T-helper 2 cell treated with Interferon-gamma antibody and Interleukin-4, amounts not matched to agents 5 μg/mL and 100 μg/mL, for 36 hours (primary cell): ENCODE results near the gene ATP2B2.

Experiments used
- DNase-seq: peaks from one replicate; pipeline ENCODE4 v3.0.0; 2021; ENCODE audit warnings: low spot score
- H3K27ac Mint-ChIP-seq: one replicate; pipeline ENCODE4 v1.8.0; 2021; ENCODE audit warnings: mild to moderate bottlenecking, mixed read lengths
- H3K27me3 Mint-ChIP-seq: one replicate; pipeline ENCODE4 v1.8.0; 2021; ENCODE audit warnings: low read depth, mixed read lengths
- H3K36me3 Mint-ChIP-seq: one replicate; pipeline ENCODE4 v1.8.0; 2021; ENCODE audit warnings: low read depth, mixed read lengths
- H3K4me1 Mint-ChIP-seq: one replicate; pipeline ENCODE4 v1.8.0; 2021; ENCODE audit warnings: low read depth, mixed read lengths
- H3K4me3 Mint-ChIP-seq: one replicate; pipeline ENCODE4 v1.8.0; 2022; ENCODE audit warnings: mild to moderate bottlenecking, moderate library complexity, mixed read lengths
- H3K9me3 Mint-ChIP-seq: one replicate; pipeline ENCODE4 v1.8.0; 2021; ENCODE audit warnings: mixed read lengths

The ATP2B2 gene

DNA sequence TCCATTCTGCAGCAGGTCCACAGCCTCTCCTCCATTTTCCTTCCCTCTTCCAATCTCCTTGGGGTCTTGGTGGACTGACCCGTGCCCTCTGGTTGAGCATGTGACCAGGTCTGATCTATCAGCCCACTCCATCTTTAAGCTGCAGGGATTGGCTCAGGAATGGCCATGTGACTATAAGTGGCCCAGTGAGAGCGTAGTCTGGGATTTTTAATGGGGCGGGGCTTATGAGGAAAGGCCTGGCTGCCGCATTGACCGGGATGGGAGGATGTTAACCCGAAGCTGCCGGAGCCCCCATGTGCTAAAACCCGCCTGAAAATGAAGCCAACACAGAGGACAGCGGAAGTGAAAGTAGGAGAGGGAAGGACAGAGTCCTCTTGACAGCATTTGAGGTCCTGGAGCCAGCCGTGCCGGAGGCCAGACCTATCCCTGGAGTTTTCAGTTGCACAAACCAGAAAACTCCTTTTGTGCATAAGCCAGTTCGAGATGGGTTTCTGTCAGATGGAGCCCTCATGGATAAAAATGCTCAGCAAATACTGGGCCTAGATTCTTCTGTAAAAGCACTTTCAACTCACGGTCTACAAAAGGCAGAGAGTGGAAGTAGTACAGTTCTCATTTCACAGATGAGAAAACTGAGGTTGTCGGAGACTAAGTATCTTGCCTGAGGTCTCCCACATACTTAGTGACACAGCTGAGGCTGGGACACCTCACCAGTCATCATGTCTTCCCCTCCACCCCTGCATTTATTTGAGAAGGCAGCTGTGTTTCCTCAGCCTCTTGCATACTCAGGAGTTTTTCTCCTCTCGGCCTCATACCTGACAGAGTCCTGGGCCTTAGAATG is 61.9 kb downstream of the ATP2B2 start:
- Mint-ChIP-seq H3K4me1 (no peaks in the 10 kb centered on the region), H3K27me3 (peaks cover 5% of the 10 kb centered on the region), H3K36me3 (no peaks in the 10 kb centered on the region), H3K27ac (no peak overlapping the region), H3K9me3 (no peaks in the 10 kb centered on the region), H3K4me3 (no peak overlapping the region)
- no peak for DNase-seq

DNA sequence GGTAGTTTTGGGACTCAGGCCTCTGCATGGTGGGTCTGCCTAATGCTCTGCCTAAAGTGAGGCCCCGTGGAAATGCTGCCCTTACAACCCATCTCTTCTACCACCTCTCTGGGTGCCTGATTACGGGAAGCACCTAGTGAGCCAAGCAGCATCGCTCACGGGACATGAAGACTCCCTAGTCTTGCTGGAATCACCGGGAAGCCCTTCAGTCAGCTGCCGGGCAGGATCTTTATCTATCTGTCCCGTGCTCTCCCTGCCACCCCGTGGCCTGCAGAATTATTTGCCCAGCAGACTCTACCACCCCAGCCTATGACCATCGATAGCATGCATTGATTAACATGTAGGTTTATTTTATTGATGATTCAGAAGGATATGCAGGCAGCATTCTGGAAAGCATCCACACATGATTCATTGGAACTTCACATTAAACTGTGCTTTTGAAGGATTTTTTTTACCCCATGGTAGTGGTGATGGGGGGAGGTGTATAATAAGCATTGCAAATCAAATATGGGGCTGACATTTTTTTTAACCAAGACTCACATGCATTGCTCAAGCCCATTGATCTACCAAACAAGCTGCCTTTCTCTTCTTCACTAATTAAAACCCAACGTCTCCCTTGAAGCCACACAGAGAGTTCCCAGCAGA is 63.1 kb downstream of the ATP2B2 start:
- H3K27ac Mint-ChIP-seq, result no peak overlapping the region
- no peak for DNase-seq
- H3K36me3 Mint-ChIP-seq, result no peaks in the 10 kb centered on the region
- H3K9me3 Mint-ChIP-seq, result no peaks in the 10 kb centered on the region
- no peak overlapping the region for H3K4me3 Mint-ChIP-seq
- peaks cover 5% of the 10 kb centered on the region for H3K27me3 Mint-ChIP-seq
- peaks cover 10% of the 10 kb centered on the region for H3K4me1 Mint-ChIP-seq

DNA sequence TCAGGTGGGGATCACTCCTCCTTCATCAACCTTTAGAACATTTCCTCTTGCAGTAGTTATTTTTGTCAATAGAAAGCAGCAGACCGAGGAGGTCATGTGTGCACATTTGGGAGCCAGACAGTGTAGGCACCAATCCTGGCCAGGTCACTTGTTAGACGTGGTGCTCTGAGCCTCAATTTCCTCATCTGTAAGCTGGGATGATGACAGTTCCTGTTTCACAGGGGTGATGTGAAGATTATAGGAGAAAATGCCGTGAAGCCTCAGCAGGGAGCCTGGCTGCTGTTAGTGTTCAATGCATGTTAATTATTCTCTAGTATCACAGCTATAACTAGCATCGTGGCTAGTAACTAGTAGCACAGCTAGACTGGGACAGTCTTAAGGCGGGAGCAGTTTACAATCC is 64.7 kb downstream of the ATP2B2 start:
- peaks cover 5% of the 10 kb centered on the region for H3K27me3 Mint-ChIP-seq
- H3K4me1 Mint-ChIP-seq, result peaks cover 21% of the 10 kb centered on the region
- no peak overlapping the region for H3K4me3 Mint-ChIP-seq
- H3K27ac Mint-ChIP-seq, result no peak overlapping the region
- DNase-seq, result no peak
- no peaks in the 10 kb centered on the region for H3K36me3 Mint-ChIP-seq
- no peaks in the 10 kb centered on the region for H3K9me3 Mint-ChIP-seq

DNA sequence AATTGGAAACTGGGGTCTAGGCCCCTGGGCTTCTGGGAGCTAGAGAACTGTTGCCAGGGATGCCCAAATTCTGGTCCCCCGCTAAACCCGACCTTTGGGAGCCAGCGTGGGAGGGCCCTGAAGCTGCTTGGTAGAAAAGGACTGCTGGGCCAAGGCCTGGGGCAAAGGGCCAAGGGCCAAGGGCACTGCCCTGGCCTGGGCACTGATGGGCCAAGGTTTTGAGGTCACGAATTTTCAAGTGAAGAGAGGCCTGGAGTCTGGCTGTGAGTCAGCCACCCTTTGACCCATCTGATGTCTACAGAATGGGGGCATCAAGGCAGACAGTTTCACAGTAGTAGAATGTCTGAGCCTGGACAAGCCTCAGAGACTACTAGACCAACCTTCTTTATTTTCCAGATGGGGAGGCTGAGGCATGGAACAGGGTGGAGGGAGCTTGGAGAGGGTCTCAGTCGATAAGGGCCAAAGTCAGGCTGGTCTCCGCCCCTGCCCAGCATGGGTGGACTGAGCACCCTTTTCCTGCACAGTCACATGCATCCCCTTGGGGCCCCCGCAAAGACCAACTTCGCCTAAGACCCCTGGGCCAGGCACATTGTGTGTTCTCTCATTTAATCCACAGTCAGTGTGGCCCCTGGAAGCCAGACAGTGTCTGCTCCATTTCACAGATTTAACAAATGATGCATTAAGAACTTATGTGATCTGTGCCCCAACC is 66.3 kb downstream of the ATP2B2 start:
- no peaks in the 10 kb centered on the region for H3K27me3 Mint-ChIP-seq
- peaks cover 24% of the 10 kb centered on the region for H3K4me1 Mint-ChIP-seq
- no peak overlapping the region for H3K27ac Mint-ChIP-seq
- H3K4me3 Mint-ChIP-seq, result no peak overlapping the region
- DNase-seq, result no peak
- H3K36me3 Mint-ChIP-seq, result no peaks in the 10 kb centered on the region
- H3K9me3 Mint-ChIP-seq, result no peaks in the 10 kb centered on the region

DNA sequence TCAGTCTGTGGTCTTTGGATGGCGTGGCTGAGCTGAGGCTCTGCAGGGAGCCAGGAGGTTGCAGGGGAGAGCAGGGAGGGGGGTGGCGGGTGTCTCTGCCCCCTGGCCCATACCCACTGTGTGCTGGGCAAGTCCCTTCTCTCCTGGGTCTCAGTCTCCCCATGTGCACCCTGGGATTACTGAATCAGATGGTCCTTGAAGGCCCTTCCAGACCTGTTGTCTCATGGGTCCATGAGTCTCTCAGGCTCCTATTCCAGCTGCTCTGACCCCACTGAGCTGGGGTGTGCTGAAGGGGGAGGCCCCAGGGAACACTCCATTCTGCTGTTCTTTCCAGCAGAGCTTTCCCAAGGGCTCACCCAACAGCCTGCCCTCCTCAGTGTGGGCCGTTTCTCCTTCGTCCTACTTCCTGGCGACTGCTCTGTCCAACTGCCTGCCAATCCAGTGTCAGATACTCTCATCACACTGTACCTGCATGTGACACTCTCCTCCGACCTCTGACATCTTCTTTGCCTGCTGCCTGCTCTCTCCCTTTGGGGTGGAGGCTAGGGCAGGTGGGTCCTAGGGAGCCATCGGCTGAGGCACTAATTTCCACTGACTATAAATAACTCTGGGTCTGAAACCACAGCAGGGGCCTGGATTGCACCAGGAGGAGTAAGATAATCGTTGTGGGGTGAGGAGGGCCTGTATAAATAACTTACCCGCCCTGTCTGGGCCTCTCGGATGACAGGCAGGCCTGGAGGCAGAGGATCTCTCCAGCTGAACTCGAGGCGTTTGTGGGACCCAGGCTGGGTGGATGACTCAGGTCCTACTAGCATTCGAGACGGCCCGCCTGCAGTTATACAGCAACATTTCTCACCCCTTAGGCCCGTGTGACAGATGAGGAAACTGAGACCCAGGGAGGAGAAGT is 67.1 kb downstream of the ATP2B2 start:
- no peak for DNase-seq
- H3K36me3 Mint-ChIP-seq, result no peaks in the 10 kb centered on the region
- H3K27me3 Mint-ChIP-seq, result no peaks in the 10 kb centered on the region
- peak overlapping the region; percentile 83 for H3K27ac Mint-ChIP-seq
- H3K4me1 Mint-ChIP-seq, result peaks cover 26% of the 10 kb centered on the region
- H3K4me3 Mint-ChIP-seq, result no peak overlapping the region
- H3K9me3 Mint-ChIP-seq, result no peaks in the 10 kb centered on the region

DNA sequence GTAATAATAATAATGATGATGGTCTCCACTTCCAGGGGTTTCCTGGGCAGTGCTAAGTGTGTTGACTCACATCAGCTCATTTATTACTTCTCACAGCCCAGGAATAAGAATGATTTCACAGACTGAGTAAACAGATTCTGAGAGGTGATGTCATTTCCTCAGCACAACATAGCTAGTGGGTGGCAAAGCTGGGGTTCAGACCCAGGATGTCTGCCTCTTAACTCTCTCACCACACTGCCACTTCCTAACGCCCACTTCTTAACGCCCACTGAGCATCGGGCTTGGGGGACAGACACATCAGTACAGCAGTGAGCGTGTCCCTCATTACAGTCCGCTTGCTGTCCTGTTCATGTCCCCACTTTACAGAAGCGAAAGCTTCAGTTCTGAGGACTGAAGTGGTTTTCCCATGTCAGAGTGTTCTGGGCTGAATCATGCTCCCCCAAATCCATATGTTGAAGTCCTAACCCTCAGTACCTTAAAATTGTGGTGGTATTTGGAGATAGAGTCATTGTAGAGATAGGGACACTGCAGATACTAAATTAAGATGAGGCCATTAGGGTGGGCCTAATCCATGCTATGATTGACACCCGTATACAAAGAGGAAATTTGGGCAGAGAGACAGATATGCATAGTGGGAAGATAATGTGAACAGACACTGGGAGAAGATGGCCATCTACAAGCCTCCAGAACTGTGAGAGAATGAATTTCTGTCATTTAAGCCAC is 68.0 kb downstream of the ATP2B2 start:
- peak overlapping the region; percentile 42 for H3K4me3 Mint-ChIP-seq
- DNase-seq, result peak; percentile 80
- H3K36me3 Mint-ChIP-seq, result no peaks in the 10 kb centered on the region
- peak overlapping the region; percentile 76 for H3K27ac Mint-ChIP-seq
- no peaks in the 10 kb centered on the region for H3K27me3 Mint-ChIP-seq
- H3K9me3 Mint-ChIP-seq, result no peaks in the 10 kb centered on the region
- H3K4me1 Mint-ChIP-seq, result peaks cover 26% of the 10 kb centered on the region

DNA sequence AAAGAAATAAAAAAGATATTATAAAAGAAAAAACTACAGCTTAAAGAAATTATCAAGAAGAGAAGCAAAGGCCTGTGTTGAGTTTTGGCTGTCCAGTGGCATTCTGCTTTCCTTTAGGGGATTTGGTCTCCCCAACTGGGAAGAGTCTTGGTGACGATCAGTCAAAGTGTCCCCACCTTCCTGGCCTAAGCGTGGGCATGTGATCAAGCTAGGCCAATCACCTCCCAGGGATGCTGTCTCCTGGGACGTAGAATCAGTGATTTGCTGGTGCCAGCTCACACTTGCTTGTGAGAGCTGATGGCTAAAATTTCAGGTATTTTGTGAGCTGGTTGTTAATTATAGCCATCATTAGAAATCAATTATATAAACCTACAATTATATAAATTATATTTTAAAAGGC is 69.5 kb downstream of the ATP2B2 start:
- Mint-ChIP-seq H3K27ac (no peak overlapping the region), H3K9me3 (no peaks in the 10 kb centered on the region), H3K4me3 (no peak overlapping the region), H3K27me3 (no peaks in the 10 kb centered on the region), H3K4me1 (peaks cover 26% of the 10 kb centered on the region), H3K36me3 (no peaks in the 10 kb centered on the region)
- no peak for DNase-seq

DNA sequence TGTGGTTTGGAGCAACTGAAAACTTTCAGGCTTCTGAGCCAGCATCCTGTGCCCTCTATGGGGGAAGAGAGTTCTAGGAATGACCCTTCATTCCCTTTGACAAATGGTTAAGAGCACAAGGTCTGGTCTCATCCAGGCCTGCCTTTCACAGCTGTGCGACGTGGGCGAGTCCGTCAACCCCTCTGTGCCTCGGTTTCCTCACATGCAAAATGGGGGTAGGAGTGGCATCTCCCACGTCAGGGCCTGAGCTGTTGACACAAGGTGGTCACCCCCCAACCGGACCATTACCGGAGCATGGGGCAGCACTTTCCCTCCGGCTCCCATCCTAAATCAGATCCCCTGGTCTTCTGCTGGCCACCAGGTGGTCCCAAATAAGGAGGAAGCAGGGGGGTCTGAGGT is 70.4 kb downstream of the ATP2B2 start:
- Mint-ChIP-seq H3K4me1 (peaks cover 26% of the 10 kb centered on the region), H3K4me3 (no peak overlapping the region), H3K27me3 (no peaks in the 10 kb centered on the region), H3K27ac (no peak overlapping the region), H3K9me3 (no peaks in the 10 kb centered on the region), H3K36me3 (no peaks in the 10 kb centered on the region)
- no peak for DNase-seq

DNA sequence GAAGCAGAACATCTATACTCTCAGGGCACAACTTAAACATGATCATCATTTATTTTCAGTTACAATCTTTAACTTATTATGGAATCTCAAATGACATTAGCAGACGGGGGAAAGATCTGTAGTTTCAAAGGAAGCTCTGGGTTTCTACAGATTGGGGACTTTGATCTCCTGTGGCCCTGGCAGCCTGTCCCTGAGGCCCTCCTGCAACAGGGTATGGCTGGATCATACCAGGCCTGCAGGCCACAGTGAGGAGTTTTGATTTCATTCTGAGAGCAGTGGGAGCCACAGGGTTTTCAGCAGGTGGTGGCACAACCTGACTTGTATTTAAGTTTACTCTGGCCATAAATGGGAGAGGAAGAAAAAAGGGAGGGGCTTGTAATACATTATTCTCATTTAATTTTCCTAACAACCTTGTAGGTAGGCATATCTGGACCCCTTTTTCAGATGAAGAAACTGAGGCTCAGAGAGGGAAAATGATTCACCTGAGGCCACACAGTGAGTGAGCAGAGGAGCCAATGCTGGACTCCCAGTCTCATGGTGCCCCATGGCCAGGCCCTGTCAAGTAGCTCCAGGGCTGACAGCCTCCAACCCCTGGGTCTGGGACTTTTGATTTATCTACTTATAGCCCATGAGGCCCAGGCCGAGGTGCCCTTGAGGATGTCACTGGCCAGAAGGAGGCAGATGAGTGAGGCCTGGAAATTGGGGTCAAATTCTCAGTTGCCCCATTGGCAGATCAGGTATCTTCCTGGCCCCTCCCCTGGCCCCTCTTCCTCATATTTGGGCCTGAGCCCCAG is 71.0 kb downstream of the ATP2B2 start:
- H3K27me3 Mint-ChIP-seq, result no peaks in the 10 kb centered on the region
- H3K36me3 Mint-ChIP-seq, result no peaks in the 10 kb centered on the region
- DNase-seq, result no peak
- peaks cover 26% of the 10 kb centered on the region for H3K4me1 Mint-ChIP-seq
- no peak overlapping the region for H3K27ac Mint-ChIP-seq
- no peak overlapping the region for H3K4me3 Mint-ChIP-seq
- H3K9me3 Mint-ChIP-seq, result no peaks in the 10 kb centered on the region

DNA sequence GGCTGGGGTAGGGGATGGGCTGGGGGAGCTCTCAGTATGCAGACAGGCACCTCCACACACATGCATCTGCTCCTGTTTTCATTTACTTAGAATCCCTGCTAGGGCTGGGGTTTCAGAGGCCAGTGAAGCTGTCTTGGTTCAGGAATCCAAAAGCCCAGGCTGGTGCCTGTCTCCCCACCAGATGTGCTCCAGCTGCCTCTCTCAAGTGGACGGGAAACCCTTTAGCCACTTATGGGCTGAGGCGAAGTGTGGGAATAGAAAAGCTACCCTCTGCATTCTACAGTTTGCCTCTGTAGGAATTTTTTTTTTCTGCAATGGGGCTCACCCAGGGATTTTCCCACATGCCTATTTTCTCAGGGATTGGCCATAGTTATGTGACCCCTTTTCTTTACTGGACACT is 72.5 kb downstream of the ATP2B2 start:
- no peaks in the 10 kb centered on the region for H3K27me3 Mint-ChIP-seq
- H3K4me3 Mint-ChIP-seq, result no peak overlapping the region
- peaks cover 22% of the 10 kb centered on the region for H3K4me1 Mint-ChIP-seq
- H3K9me3 Mint-ChIP-seq, result no peaks in the 10 kb centered on the region
- H3K27ac Mint-ChIP-seq, result no peak overlapping the region
- no peaks in the 10 kb centered on the region for H3K36me3 Mint-ChIP-seq
- DNase-seq, result no peak

DNA sequence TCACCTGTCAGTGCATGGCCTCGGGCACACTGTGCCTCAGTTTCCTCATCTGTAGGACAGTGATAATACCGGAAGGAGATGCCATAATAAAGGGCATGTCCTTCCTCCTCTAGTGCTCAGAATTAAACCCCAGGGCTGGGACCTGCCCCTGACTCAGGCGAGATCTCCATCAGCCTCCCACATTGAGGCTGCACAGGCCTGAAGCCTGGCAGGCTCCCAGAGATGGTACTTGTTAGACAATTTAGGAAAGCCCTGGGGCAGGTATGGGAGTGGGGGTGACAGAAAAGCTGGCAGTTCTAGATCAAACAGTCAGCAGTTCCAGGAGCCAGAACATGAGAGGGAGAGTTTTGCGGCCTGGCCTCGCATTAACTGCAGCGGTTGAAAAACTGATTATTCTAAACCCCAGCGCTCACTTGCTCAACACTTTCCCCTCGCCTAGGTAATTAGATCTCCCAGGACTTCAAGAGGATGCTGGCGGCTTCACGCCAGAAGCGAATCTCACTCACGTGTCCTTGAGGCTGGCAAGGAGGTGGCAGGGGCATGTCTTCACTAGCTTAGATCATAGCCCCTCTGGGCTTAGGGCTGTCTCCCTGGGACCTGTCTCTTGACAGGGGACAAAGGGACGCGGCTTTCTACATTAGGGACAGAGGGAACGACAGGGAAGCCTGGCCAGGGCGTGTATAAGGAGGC is 73.1 kb downstream of the ATP2B2 start:
- Mint-ChIP-seq H3K4me1 (peaks cover 17% of the 10 kb centered on the region), H3K27me3 (no peaks in the 10 kb centered on the region), H3K36me3 (no peaks in the 10 kb centered on the region), H3K4me3 (no peak overlapping the region), H3K27ac (no peak overlapping the region), H3K9me3 (no peaks in the 10 kb centered on the region)
- DNase-seq, result no peak

DNA sequence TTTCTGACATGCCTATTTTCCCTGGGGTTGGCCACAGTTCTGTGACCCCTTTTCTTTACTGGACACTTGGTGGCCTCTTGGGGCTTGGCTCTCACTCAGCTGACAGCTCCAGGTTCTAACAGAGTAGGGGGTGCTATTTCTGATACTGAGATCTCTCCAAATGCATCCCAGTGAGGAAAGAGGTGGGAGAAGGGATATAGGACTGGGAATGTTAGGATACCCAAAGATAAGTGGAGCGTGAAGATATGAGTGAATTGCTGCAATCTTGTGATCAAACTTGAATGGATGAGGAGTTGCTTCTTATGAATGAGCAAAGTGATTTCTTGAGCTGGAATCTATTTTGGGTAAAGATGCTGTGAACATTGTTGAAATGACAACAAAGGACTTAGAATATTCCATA is 74.6 kb downstream of the ATP2B2 start:
- no peak for DNase-seq
- H3K27me3 Mint-ChIP-seq, result no peaks in the 10 kb centered on the region
- no peak overlapping the region for H3K27ac Mint-ChIP-seq
- H3K4me3 Mint-ChIP-seq, result no peak overlapping the region
- H3K9me3 Mint-ChIP-seq, result no peaks in the 10 kb centered on the region
- no peaks in the 10 kb centered on the region for H3K36me3 Mint-ChIP-seq
- H3K4me1 Mint-ChIP-seq, result peaks cover 5% of the 10 kb centered on the region
